Measurements from ENCODE around the gene CISD3.
A peak's percentile ranks its signal among the peaks of the same experiment; 100 is the strongest.

The CISD3 gene, protein sequence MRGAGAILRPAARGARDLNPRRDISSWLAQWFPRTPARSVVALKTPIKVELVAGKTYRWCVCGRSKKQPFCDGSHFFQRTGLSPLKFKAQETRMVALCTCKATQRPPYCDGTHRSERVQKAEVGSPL

GRCh38 chr17:38729886-38730525 lies at the start of gene CISD3:
Gene CISD3 (plus strand): TSS chr17:38730341. CDS start chr17:38730359, 18 bp downstream.
- DNase-seq (ENCODE audit: low spot score in 2 of 2) = peak; percentile 63 to 65
- peaks cover 86% of the 10 kb centered on the region for H3K4me1 Mint-ChIP-seq
- peak within 1 kb of the TSS; percentile 93 for H3K4me3 Mint-ChIP-seq

GRCh38 chr17:38681096-38681495 lies 49.0 kb upstream of the CISD3 start:
- H3K36me3 Mint-ChIP-seq (ENCODE audit: insufficient read depth) = peaks cover 8% of the 10 kb centered on the region
- peaks cover 20% of the 10 kb centered on the region for H3K27me3 Mint-ChIP-seq
- H3K27ac Mint-ChIP-seq (ENCODE audit: low read depth) = no peak overlapping the region
- H3K4me1 Mint-ChIP-seq = peaks cover 4% of the 10 kb centered on the region
- no peak overlapping the region for H3K4me3 Mint-ChIP-seq
- ATAC-seq (replicated peaks; ENCODE audit: extremely low read depth, poor library complexity, severe bottlenecking) (no peak), DNase-seq (ENCODE audit: low spot score in 2 of 2) (no peak)
- H3K9me3 Mint-ChIP-seq = no peaks in the 10 kb centered on the region

More at GRCh38 chr17:38729886-38730525, at the start of gene CISD3:
- Mint-ChIP-seq H3K36me3 (ENCODE audit: insufficient read depth) (peaks cover 31% of the 10 kb centered on the region), H3K27me3 (no peaks in the 10 kb centered on the region), H3K27ac (ENCODE audit: low read depth) (peak within 1 kb of the TSS; percentile 86), H3K9me3 (peaks cover 5% of the 10 kb centered on the region)
- peak; percentile 74 for ATAC-seq (replicated peaks; ENCODE audit: extremely low read depth, poor library complexity, severe bottlenecking)

GRCh38 chr17:38685491-38685890 lies 44.6 kb upstream of the CISD3 start:
- H3K36me3 Mint-ChIP-seq (ENCODE audit: insufficient read depth) = peaks cover 1% of the 10 kb centered on the region
- H3K27ac Mint-ChIP-seq (ENCODE audit: low read depth) = peak overlapping the region; percentile 41
- H3K27me3 Mint-ChIP-seq = peaks cover 25% of the 10 kb centered on the region
- no peaks in the 10 kb centered on the region for H3K9me3 Mint-ChIP-seq
- H3K4me1 Mint-ChIP-seq = no peaks in the 10 kb centered on the region
- ATAC-seq (replicated peaks; ENCODE audit: extremely low read depth, poor library complexity, severe bottlenecking) (no peak), DNase-seq (ENCODE audit: low spot score in 2 of 2) (no peak)
- H3K4me3 Mint-ChIP-seq = no peak overlapping the region

DNA sequence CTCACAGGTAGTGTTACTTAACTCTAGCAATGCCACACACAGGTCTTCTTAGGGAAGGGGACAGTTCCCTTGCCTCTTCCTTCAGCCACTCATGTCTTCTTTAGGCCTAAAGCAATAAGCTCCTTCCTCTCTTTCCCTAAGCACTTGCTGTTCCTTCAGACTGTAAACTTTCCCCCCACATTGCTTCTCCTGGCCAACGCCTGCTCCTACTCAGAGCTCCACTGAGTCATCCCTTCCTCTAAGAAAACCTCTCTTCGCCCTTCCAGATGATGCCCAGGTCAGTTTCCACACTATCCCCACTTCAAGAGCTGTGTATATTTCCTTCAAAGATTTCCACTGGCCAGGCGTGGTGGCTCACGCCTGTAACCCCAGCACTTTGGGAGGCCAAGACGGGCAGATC lies 42.9 kb upstream of the CISD3 start:
- ATAC-seq (replicated peaks; ENCODE audit: extremely low read depth, poor library complexity, severe bottlenecking) (no peak), DNase-seq (ENCODE audit: low spot score in 2 of 2) (no peak)
- H3K4me1 Mint-ChIP-seq = no peaks in the 10 kb centered on the region
- H3K36me3 Mint-ChIP-seq (ENCODE audit: insufficient read depth) = peaks cover 1% of the 10 kb centered on the region
- no peak overlapping the region for H3K27ac Mint-ChIP-seq (ENCODE audit: low read depth)
- no peak overlapping the region for H3K4me3 Mint-ChIP-seq
- H3K27me3 Mint-ChIP-seq = peaks cover 25% of the 10 kb centered on the region
- no peaks in the 10 kb centered on the region for H3K9me3 Mint-ChIP-seq

- DNase-seq (ENCODE audit: low spot score in 2 of 2) (no peak), ATAC-seq (replicated peaks; ENCODE audit: extremely low read depth, poor library complexity, severe bottlenecking) (no peak)
- no peaks in the 10 kb centered on the region for H3K9me3 Mint-ChIP-seq
- H3K4me1 Mint-ChIP-seq = no peaks in the 10 kb centered on the region
- H3K27me3 Mint-ChIP-seq = peaks cover 20% of the 10 kb centered on the region
- H3K4me3 Mint-ChIP-seq = no peak overlapping the region
- H3K27ac Mint-ChIP-seq (ENCODE audit: low read depth) = no peak overlapping the region
- no peaks in the 10 kb centered on the region for H3K36me3 Mint-ChIP-seq (ENCODE audit: insufficient read depth)
Measured at GRCh38 chr17:38690386-38690785, 39.8 kb upstream of the CISD3 start.

DNA sequence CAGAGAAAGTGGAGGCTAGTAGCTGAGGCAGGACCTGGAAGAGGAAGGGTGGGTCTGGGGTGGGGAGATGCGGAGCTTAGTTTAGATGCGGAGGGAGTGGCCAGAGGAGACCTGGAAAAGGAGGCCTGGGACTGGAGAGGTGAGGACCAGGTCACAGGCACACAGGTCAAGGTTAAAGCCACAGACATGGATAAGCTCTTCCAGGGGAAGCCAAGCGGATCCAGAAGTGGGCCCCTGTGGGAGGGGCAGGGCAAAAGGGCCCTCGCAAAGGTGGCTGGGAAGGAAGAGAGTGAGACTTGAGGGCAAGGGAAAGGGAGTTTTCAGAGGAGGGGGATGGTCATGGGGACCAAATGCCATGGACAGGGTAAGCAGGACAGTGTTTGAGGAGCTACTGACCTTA lies 39.0 kb upstream of the CISD3 start:
- H3K9me3 Mint-ChIP-seq = no peaks in the 10 kb centered on the region
- no peaks in the 10 kb centered on the region for H3K36me3 Mint-ChIP-seq (ENCODE audit: insufficient read depth)
- no peak overlapping the region for H3K4me3 Mint-ChIP-seq
- peak overlapping the region; percentile 68 for H3K27ac Mint-ChIP-seq (ENCODE audit: low read depth)
- DNase-seq (ENCODE audit: low spot score in 2 of 2) = no peak
- peaks cover 13% of the 10 kb centered on the region for H3K27me3 Mint-ChIP-seq
- ATAC-seq (replicated peaks; ENCODE audit: extremely low read depth, poor library complexity, severe bottlenecking) = no peak
- H3K4me1 Mint-ChIP-seq = no peaks in the 10 kb centered on the region

DNA sequence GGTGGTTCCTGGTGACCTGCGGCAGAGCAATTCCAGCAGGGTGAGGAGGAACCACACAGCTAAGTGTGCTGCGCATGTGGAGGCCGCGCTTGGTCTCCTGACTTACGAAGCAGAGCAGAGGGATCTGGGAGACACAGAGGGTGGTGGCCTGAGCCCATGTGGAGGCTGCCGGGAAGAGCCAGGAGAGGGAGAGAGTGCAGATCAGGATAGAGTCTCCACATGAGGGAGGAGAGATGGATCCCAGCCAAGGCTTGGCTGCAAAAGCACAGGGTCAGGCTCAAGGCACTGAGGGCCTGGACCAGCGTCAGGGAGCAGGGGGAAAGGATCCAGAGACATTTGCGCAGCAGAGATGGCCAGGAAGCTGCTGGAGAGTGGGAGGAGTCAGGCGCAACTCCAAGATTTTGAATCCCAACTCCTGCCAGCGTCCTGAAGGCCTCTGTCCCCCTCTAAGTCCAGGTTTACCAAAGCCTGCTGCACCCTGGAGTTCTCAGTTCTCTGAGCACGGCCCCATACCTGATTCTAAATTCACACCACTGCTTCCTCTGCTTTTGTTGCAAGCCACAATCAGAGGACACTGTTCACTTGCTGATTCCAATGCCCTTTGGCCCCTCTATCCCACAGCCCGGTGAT lies 36.3 kb upstream of the CISD3 start:
- Mint-ChIP-seq H3K9me3 (no peaks in the 10 kb centered on the region), H3K4me1 (peaks cover 13% of the 10 kb centered on the region), H3K27me3 (no peaks in the 10 kb centered on the region), H3K27ac (ENCODE audit: low read depth) (no peak overlapping the region), H3K36me3 (ENCODE audit: insufficient read depth) (no peaks in the 10 kb centered on the region), H3K4me3 (no peak overlapping the region)
- DNase-seq (ENCODE audit: low spot score in 2 of 2) (no peak), ATAC-seq (replicated peaks; ENCODE audit: extremely low read depth, poor library complexity, severe bottlenecking) (no peak)

GRCh38 chr17:38697061-38697820 lies 32.9 kb upstream of the CISD3 start:
- Mint-ChIP-seq H3K4me3 (no peak overlapping the region), H3K4me1 (peaks cover 25% of the 10 kb centered on the region)
- DNase-seq (ENCODE audit: low spot score in 2 of 2) = no peak

DNA sequence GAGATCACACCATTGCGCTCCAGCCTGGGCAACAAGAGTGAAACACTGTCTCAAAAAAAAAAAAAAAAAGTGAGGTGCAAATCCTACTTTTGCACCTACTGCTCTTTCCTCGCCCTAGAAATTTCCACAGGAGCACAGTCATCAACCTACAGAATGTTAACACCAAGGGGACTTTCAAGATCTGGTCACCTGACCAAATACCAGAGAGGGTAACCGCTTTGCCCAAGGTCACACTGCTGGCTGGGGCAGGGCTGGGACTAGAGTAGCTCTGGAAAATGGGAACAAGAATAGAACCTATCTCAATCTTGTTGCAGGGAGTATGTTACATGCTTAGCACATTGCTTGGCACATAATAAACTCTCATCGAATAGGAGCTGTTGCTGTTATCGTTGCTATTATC lies 31.4 kb upstream of the CISD3 start:
- Mint-ChIP-seq H3K36me3 (ENCODE audit: insufficient read depth) (peaks cover 10% of the 10 kb centered on the region), H3K27me3 (no peaks in the 10 kb centered on the region), H3K4me1 (peaks cover 33% of the 10 kb centered on the region), H3K9me3 (no peaks in the 10 kb centered on the region), H3K4me3 (no peak overlapping the region), H3K27ac (ENCODE audit: low read depth) (no peak overlapping the region)
- no peak for ATAC-seq (replicated peaks; ENCODE audit: extremely low read depth, poor library complexity, severe bottlenecking)
- no peak for DNase-seq (ENCODE audit: low spot score in 2 of 2)

More at GRCh38 chr17:38697061-38697820, 32.9 kb upstream of the CISD3 start:
- H3K36me3 Mint-ChIP-seq (ENCODE audit: insufficient read depth) = peaks cover 7% of the 10 kb centered on the region
- no peaks in the 10 kb centered on the region for H3K27me3 Mint-ChIP-seq
- H3K27ac Mint-ChIP-seq (ENCODE audit: low read depth) = peak overlapping the region; percentile 52
- H3K9me3 Mint-ChIP-seq = no peaks in the 10 kb centered on the region
- ATAC-seq (replicated peaks; ENCODE audit: extremely low read depth, poor library complexity, severe bottlenecking) = no peak

DNA sequence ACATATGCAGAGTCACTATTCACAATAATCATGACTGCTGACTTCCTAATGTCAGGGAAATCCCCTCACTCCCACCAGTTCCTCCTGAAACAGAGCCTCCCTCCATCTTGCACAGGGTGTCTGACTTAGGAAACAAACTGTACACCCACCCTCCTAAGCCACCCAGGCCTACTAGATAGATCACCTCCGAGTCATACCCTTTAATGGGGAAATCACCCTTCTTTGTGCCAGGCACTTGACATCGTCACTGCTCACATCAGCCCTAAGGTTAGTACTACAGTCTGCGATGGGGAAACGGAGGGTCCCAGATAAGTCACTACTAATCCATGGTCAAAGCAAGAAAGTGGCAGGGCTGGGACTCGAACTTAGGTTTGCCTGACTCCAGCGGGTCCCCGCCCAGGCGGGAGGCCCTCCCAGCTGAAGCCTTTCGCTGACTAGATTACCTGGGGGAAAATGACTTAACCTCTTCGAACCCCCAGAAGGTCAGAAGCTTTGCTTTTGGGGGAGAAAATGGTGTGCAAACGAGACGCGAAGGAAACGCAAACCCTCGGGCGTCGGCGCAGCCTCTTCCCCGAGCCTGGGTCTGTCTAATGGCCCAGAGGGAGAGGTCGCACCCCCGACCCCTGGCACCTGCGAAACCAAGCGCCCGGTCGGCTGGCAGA lies 28.5 kb upstream of the CISD3 start:
- H3K4me1 Mint-ChIP-seq = peaks cover 50% of the 10 kb centered on the region
- ATAC-seq (replicated peaks; ENCODE audit: extremely low read depth, poor library complexity, severe bottlenecking) (peak; percentile 59), DNase-seq (ENCODE audit: low spot score in 2 of 2) (peak; percentile 44 to 69)
- peaks cover 23% of the 10 kb centered on the region for H3K36me3 Mint-ChIP-seq (ENCODE audit: insufficient read depth)
- no peaks in the 10 kb centered on the region for H3K9me3 Mint-ChIP-seq
- H3K27me3 Mint-ChIP-seq = no peaks in the 10 kb centered on the region
- H3K27ac Mint-ChIP-seq (ENCODE audit: low read depth) = peak overlapping the region; percentile 97
- H3K4me3 Mint-ChIP-seq = peak overlapping the region; percentile 95

DNA sequence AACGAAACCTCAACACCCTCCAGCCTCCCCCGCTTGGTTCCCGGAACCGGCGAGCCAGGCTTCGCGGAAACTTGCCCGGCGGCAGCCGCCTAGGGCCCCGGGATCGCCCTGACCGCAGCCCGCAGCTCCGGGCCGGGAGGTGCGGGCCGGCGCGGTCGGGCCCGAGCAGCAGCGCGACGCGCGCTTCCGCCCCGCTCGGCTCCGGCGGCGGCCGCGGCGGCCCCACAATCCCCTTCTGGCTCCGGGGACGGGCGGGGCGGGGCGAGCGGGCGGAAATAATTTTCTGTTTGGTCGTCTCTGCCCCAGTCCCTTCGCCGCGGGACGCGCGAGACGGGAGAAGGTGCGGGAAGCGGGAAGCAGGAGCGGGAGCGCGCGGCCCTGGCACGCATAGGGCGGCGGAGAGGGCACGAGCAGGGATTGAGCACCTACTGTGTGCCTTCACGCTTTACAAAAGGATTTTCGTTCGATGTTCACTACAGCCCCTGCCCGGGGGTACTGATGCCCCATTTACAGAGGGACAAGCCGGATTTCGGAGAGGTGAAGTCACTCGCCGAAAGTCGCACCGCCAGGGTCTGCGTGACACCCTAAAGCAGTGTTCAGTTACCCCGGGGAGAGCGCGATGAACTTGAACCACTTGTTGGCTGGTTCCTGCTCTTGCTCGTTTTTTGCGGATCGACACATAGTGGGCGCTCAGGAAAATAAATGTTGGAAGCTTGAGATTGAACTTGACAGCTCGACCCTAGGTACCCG lies 27.8 kb upstream of the CISD3 start:
- peak overlapping the region; percentile 95 for H3K4me3 Mint-ChIP-seq
- peaks cover 23% of the 10 kb centered on the region for H3K36me3 Mint-ChIP-seq (ENCODE audit: insufficient read depth)
- no peaks in the 10 kb centered on the region for H3K9me3 Mint-ChIP-seq
- ATAC-seq (replicated peaks; ENCODE audit: extremely low read depth, poor library complexity, severe bottlenecking) = peak; percentile 44
- peaks cover 50% of the 10 kb centered on the region for H3K4me1 Mint-ChIP-seq
- DNase-seq (ENCODE audit: low spot score in 2 of 2) = peak; percentile 54 to 59
- peak overlapping the region; percentile 97 for H3K27ac Mint-ChIP-seq (ENCODE audit: low read depth)
- H3K27me3 Mint-ChIP-seq = no peaks in the 10 kb centered on the region

All from central memory CD8-positive, alpha-beta T cell (primary cell).